Tibial artery (tissue), 4 donors: ENCODE data around the gene SEZ6L2.
"Not testable (repeated sequence)": the region's sequence is repeated elsewhere in the genome, so short reads cannot be mapped to it uniquely, and the experiment has no call there.

ENCODE experiments used
- DNase-seq, 2 donors: peaks; one replicate each; pipeline ENCODE4 v3.0.0-alpha.2; 2019
- H3K27ac ChIP-seq, 2 donors: fragments of 200-600 bp; sonication (generic) in 1 of 2; 1 replicate in 1 of 2; 2 replicates in 1 of 2; pipeline ENCODE4 v1.5.1; 2018 to 2019; ENCODE audit warnings: mild to moderate bottlenecking in 1 of 2
- H3K27me3 ChIP-seq, 2 donors: fragments of 200-600 bp; sonication (generic) in 1 of 2; one replicate each; pipeline versions ENCODE4 v1.5.1 to v1.6.0; 2016 to 2019
- H3K36me3 ChIP-seq, 3 donors: fragments of 200-600 bp; sonication (generic) in 2 of 3; one replicate each; pipeline ENCODE4 v1.5.1; 2016 to 2019; ENCODE audit warnings: mild to moderate bottlenecking in 2 of 3
- H3K4me1 ChIP-seq, 4 donors: fragments of 200-600 bp; sonication (generic) in 2 of 4; 1 replicate in 3 of 4; 2 replicates in 1 of 4; pipeline ENCODE4 v1.5.1; 2016 to 2019
- H3K4me3 ChIP-seq, 2 donors: fragments of 200-600 bp; sonication (generic) in 1 of 2; 1 replicate in 1 of 2; 2 replicates in 1 of 2; pipeline ENCODE4 v1.5.1; 2018 to 2019; ENCODE audit warnings: mild to moderate bottlenecking in 2 of 2
- H3K9me3 ChIP-seq, 3 donors: fragments of 200-600 bp; sonication (generic) in 1 of 3; one replicate each; pipeline ENCODE4 v1.5.1; 2016 to 2019
- CTCF ChIP-seq, 2 experiments: fragments of 200-600 bp in 1 of 2; fragments of 450-650 bp in 1 of 2; IDR thresholded peaks; one replicate each; pipeline ENCODE4 v1.5.1; 2017 to 2019; ENCODE audit warnings: antibody characterized with exemption in 2 of 2, mild to moderate bottlenecking in 1 of 2, moderate library complexity in 1 of 2
- intact Hi-C: fragments of 100-400 bp; cut with DNase I; formaldehyde crosslinking; loops from one replicate; pipeline ENCODE4 v1.15.0; 2023; ENCODE audit warnings: low total_unique reads

Gene SEZ6L2

DNA sequence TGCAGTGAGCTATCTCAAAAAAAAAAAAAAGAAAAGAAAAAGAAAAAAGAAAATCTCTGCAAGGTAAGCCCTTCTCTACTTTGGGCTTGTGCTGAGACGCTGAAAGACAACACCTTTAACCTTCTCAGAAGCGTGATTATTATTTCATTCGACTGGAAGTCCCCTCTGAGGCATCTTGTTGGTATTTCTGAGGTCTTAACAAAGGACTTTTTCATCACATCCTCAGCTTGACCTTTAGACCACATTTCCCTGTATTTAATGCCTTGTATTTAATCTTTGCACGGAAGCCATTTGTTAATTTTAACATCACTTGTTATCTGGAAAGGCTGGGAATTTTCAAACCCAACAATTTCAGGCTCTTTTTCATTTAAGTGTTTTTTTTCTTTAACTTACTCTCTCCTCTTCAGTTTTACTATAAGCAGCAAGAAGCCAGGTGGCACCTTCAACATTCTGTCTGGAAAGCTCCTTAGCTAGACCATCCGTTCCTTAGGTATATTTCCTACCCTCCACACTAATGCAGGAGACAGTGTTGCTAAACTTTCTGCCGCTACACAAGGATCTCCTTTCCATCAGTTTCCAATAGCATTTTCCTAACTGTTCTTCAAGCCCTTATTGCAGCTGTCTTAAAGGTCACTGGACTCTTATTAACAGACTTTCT lies 16.4 kb upstream of the SEZ6L2 start:
- DNase-seq = no peak
- Histone ChIP-seq H3K27ac (no peak overlapping the region), H3K27me3 (no peaks in the 10 kb centered on the region), H3K9me3 (no peaks in the 10 kb centered on the region), H3K4me3 (no peak overlapping the region), H3K36me3 (peaks cover 0 to 57% (median 17%) of the 10 kb centered on the region in 3 donors), H3K4me1 (no peaks in the 10 kb centered on the region)
- intact Hi-C loops = no loop called here
- TF ChIP-seq CTCF (IDR thresholded peaks at IDR 0.05) = no peak

DNA sequence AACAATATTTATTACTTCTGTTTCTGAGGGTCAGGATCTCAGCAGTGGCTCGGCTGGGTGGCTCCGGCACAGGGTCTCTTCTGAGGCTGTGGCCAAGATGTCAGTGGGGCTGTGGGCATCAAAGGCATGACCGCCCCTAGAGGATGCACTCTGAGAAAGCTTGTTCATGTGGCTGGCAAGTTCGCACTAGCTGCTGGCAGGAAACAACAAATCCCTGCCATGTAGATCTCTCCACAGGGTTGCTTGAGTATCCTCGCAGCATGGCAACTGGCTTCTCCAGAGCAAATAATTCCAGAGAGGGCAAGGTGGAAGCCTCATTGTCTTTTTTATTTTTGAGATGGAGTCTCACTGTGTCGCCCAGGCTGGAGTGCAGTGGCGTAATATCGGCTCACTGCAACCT lies 14.2 kb upstream of the SEZ6L2 start:
- no peak for TF ChIP-seq CTCF (IDR thresholded peaks at IDR 0.05)
- H3K27ac ChIP-seq = no peak overlapping the region
- H3K27me3 ChIP-seq = no peaks in the 10 kb centered on the region
- H3K36me3 ChIP-seq = peaks cover 0 to 35% (median 0%) of the 10 kb centered on the region in 3 donors
- no peak overlapping the region for H3K4me3 ChIP-seq
- intact Hi-C loops = no loop called here
- no peak for DNase-seq
- H3K4me1 ChIP-seq = no peaks in the 10 kb centered on the region
- no peaks in the 10 kb centered on the region for H3K9me3 ChIP-seq

DNA sequence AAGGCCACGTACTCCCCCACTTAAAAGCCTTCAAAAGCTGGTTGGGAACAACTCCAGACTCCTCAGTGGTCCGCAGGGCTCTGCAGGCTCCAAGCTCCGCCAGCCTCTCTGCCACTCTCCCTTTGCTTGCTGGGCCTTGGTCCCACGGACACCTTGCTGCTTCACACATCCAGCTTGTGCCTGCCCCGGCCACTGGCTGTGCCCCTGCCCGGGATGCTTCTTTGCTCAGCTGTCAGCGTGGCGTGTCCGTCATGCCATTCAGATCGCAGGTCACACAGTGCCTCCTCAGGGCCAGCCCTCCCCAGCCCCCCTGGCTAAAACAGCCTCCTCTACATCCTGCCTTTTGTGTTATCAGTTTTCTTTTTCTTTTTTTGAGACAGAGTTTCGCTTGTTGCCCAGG lies 12.7 kb upstream of the SEZ6L2 start:
- intact Hi-C loops = no loop called here
- DNase-seq = no peak
- no peaks in the 10 kb centered on the region for H3K9me3 ChIP-seq

DNA sequence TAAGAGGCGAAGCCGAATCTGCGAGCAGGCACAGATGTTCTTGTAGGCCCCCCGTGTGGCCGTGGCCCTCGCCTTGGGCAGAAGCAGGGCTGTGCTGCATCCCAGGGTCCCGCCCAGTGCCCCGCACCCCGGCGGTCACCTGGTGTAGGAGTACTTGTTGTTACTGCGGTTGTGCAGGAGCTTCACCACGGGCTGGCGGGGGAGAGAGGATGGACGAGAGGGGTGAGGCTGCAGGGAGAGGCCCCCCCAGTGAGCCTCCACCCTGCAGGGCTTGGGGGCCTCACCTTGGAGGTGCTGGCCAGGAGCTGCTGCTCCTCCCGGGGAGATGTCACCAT lies 12.3 kb upstream of the SEZ6L2 start:
- Histone ChIP-seq H3K4me3 (no peak overlapping the region), H3K27me3 (no peaks in the 10 kb centered on the region), H3K27ac (no peak overlapping the region), H3K9me3 (no peaks in the 10 kb centered on the region), H3K4me1 (no peaks in the 10 kb centered on the region), H3K36me3 (peaks cover 0 to 29% (median 0%) of the 10 kb centered on the region in 3 donors)
- no peak for TF ChIP-seq CTCF (IDR thresholded peaks at IDR 0.05)
- intact Hi-C loops = no loop called here
- DNase-seq = peak in 1 of 2 donors; percentile 44

More for the DNA sequence above, 12.7 kb upstream of the SEZ6L2 start:
- no peak overlapping the region for H3K4me3 ChIP-seq
- H3K27me3 ChIP-seq = no peaks in the 10 kb centered on the region
- no peak overlapping the region for H3K27ac ChIP-seq
- no peak for TF ChIP-seq CTCF (IDR thresholded peaks at IDR 0.05)
- H3K4me1 ChIP-seq = no peaks in the 10 kb centered on the region
- H3K36me3 ChIP-seq = peaks cover 0 to 25% (median 0%) of the 10 kb centered on the region in 3 donors

DNA sequence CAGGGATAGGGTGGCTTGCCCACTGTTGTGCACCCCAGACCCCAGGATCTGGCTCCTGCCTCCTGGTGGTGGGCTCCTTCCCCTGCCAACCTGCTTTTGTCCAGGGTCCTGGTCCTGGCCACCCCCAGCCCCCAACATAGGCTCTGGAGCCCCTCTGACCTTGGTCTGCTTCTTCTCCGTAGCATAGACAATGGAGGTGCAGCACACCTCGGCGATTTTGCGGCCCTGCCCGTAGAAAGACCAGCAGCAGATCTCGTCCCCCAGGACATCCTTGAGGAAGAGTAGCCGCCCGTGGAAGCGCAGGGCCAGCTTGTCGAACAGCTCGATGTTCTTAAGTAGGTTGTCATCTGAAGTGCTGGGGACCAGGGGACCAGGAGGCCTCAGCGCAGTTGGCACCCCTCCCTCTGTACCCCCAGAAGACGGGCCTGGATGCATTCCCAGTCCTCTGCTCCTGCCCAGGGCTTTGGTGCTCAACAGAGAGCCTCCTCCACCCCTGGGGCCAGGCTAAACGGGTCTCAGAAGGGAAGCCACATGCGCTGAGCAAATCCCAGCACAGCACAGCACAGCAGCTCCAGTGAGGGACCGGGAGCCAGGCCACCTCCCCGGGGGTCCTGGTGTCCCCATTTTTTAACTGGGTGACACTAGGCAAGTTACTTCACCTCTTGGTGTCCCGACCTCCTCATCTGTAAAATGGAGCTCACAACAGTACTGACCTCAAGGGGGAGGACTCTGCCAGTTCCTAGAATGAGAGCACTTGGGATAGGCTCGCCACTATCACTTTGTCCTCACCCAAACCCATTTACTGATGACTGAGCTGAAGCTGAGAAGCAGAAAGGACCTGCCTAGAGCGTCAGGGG lies 11.7 kb upstream of the SEZ6L2 start:
- H3K36me3 ChIP-seq = peaks cover 0 to 35% (median 0%) of the 10 kb centered on the region in 3 donors
- TF ChIP-seq CTCF (IDR thresholded peaks at IDR 0.05) = no peak

GRCh38 chr16:29909851-29910250 lies 10.5 kb upstream of the SEZ6L2 start:
- H3K27ac ChIP-seq, H3K4me3 ChIP-seq, H3K27me3 ChIP-seq, intact Hi-C loops, H3K9me3 ChIP-seq, H3K4me1 ChIP-seq: not testable (repeated sequence)
- DNase-seq = peak in 1 of 2 donors; percentile 23
- H3K36me3 ChIP-seq = peaks cover 0 to 35% (median 0%) of the 10 kb centered on the region in 3 donors

More for the DNA sequence above, 11.7 kb upstream of the SEZ6L2 start:
- no peak overlapping the region for H3K4me3 ChIP-seq
- DNase-seq = peak in 1 of 2 donors; percentile 60
- no peaks in the 10 kb centered on the region for H3K9me3 ChIP-seq
- no peaks in the 10 kb centered on the region for H3K27me3 ChIP-seq
- no peaks in the 10 kb centered on the region for H3K4me1 ChIP-seq
- intact Hi-C loops = no loop called here
- no peak overlapping the region for H3K27ac ChIP-seq
